Mesothelial cell of epicardium (in vitro differentiated cells): ENCODE measurements around the gene LRRC63. TPM values are rescaled to one million over a fixed set of nuclear protein-coding genes. Genes with fewer than 3 reads are reported as not detected.
A peak's percentile ranks its signal among the peaks of the same experiment; 100 is the strongest.
"Not testable (repeated sequence)": the region's sequence is repeated elsewhere in the genome, so short reads cannot be mapped to it uniquely, and the experiment has no call there.

Experiments used
- DNase-seq, 2 experiments: peaks; one replicate each; pipeline ENCODE4 v3.0.0; 2021; ENCODE audit warnings: low spot score in 2 of 2; ENCODE audit not compliant: unreplicated experiment in 2 of 2
- H3K27ac Mint-ChIP-seq: 2 replicates; pipeline ENCODE4 v1.8.0; 2021; ENCODE audit warnings: mixed read lengths
- H3K27me3 Mint-ChIP-seq: 2 replicates; pipeline ENCODE4 v1.8.0; 2021; ENCODE audit warnings: low read depth, mixed read lengths
- H3K36me3 Mint-ChIP-seq: 2 replicates; pipeline ENCODE4 v1.8.0; 2021; ENCODE audit warnings: mixed read lengths
- H3K4me1 Mint-ChIP-seq: 2 replicates; pipeline ENCODE4 v1.8.0; 2021; ENCODE audit warnings: mixed read lengths
- H3K4me3 Mint-ChIP-seq: 2 replicates; pipeline ENCODE4 v1.8.0; 2021; ENCODE audit warnings: mild to moderate bottlenecking, moderate library complexity, mixed read lengths
- H3K9me3 Mint-ChIP-seq: 2 replicates; pipeline ENCODE4 v1.8.0; 2021; ENCODE audit warnings: mixed read lengths
- CTCF ChIP-seq: fragments of 200-600 bp; sonication (generic); IDR thresholded peaks from one replicate; pipeline ENCODE4 v1.5.0; 2021; ENCODE audit warnings: antibody characterized with exemption; ENCODE audit not compliant: unreplicated experiment
- total RNA-seq: library from RNA; stranded (reverse); gene quantifications from 3 replicates; pipeline ENCODE4 v1.2.1, GENCODE V29; 2021

LRRC63 gene
- 0.38 to 0.42 TPM (median 0.42 TPM) in 3 replicates for total RNA-seq

GRCh38 chr13:46211483-46212351 is at the start of gene LRRC63:
Gene LRRC63, plus strand, starts transcription at chr13:46211928. Its CDS starts 1,107 bp downstream, at chr13:46213035.
- Mint-ChIP-seq H3K4me1 (peaks cover 30% of the 10 kb centered on the region), H3K36me3 (peaks cover 5% of the 10 kb centered on the region), H3K9me3 (peaks cover 9% of the 10 kb centered on the region), H3K27me3 (no peaks in the 10 kb centered on the region), H3K4me3 (peak within 1 kb of the TSS; percentile 79), H3K27ac (peak within 1 kb of the TSS; percentile 79)
- no peak for TF ChIP-seq CTCF
- peak; percentile 68 to 82 for DNase-seq

GRCh38 chr13:46162741-46163140 is 49.0 kb upstream of the LRRC63 start:
- H3K9me3 Mint-ChIP-seq, H3K27ac Mint-ChIP-seq, DNase-seq, H3K4me3 Mint-ChIP-seq, H3K36me3 Mint-ChIP-seq, H3K27me3 Mint-ChIP-seq: not testable (repeated sequence)
- peaks cover 15% of the 10 kb centered on the region for H3K4me1 Mint-ChIP-seq

- no peak for DNase-seq
- H3K4me1 Mint-ChIP-seq, result peaks cover 34% of the 10 kb centered on the region
- H3K9me3 Mint-ChIP-seq, result no peaks in the 10 kb centered on the region
- TF ChIP-seq CTCF, result no peak
- no peaks in the 10 kb centered on the region for H3K27me3 Mint-ChIP-seq
- H3K36me3 Mint-ChIP-seq, result no peaks in the 10 kb centered on the region
- no peak overlapping the region for H3K27ac Mint-ChIP-seq
- H3K4me3 Mint-ChIP-seq, result no peak overlapping the region
These were observed 47.1 kb upstream of the LRRC63 start for GRCh38 chr13:46164661-46165060.

GRCh38 chr13:46165485-46166223 is 46.1 kb upstream of the LRRC63 start:
- no peak for DNase-seq
- H3K9me3 Mint-ChIP-seq, result no peaks in the 10 kb centered on the region
- H3K4me1 Mint-ChIP-seq, result peaks cover 34% of the 10 kb centered on the region
- H3K36me3 Mint-ChIP-seq, result no peaks in the 10 kb centered on the region
- H3K27ac Mint-ChIP-seq, result no peak overlapping the region
- no peaks in the 10 kb centered on the region for H3K27me3 Mint-ChIP-seq
- no peak overlapping the region for H3K4me3 Mint-ChIP-seq
- no peak for TF ChIP-seq CTCF

GRCh38 chr13:46166224-46166584 is 45.5 kb upstream of the LRRC63 start:
- no peak for DNase-seq
- H3K27ac Mint-ChIP-seq, result no peak overlapping the region

More at GRCh38 chr13:46166224-46166584, 45.5 kb upstream of the LRRC63 start:
- no peak for TF ChIP-seq CTCF
- H3K4me3 Mint-ChIP-seq, result no peak overlapping the region
- H3K9me3 Mint-ChIP-seq, result no peaks in the 10 kb centered on the region
- no peaks in the 10 kb centered on the region for H3K36me3 Mint-ChIP-seq
- H3K27me3 Mint-ChIP-seq, result no peaks in the 10 kb centered on the region
- H3K4me1 Mint-ChIP-seq, result peaks cover 34% of the 10 kb centered on the region
